ENCODE measurements around the gene GPR39.

GPR39 gene

GRCh38 chr2:132604561-132604960 lies 188.0 kb downstream of the GPR39 start:
- H3K4me1 ChIP-seq (ENCODE audit: control insufficient read depth in 1 of 2, insufficient read depth in 2 of 2, low read length in 2 of 2), result no peaks in the 10 kb centered on the region
- H3K9ac ChIP-seq (ENCODE audit: low read depth in 1 of 2, low read length in 2 of 2), result no peak overlapping the region
- H3K27ac ChIP-seq (ENCODE audit: low read depth, low read length), result no peak overlapping the region
- no peaks in the 10 kb centered on the region for H3K9me3 ChIP-seq (ENCODE audit: control insufficient read depth in 1 of 2, low read length in 2 of 2)
- no peaks in the 10 kb centered on the region for H3K27me3 ChIP-seq (ENCODE audit: control insufficient read depth in 1 of 2, insufficient read depth in 2 of 2, low read length in 2 of 2)
- H3K4me3 ChIP-seq (ENCODE audit: low read depth in 1 of 2, low read length in 2 of 2), result no peak overlapping the region
- no peaks in the 10 kb centered on the region for H3K36me3 ChIP-seq (ENCODE audit: control insufficient read depth in 1 of 2, insufficient read depth in 2 of 2, low read length in 2 of 2)

GRCh38 chr2:132605236-132606180 lies 188.9 kb downstream of the GPR39 start:
- H3K27me3 ChIP-seq (ENCODE audit: control insufficient read depth in 1 of 2, insufficient read depth in 2 of 2, low read length in 2 of 2), result no peaks in the 10 kb centered on the region
- H3K9me3 ChIP-seq (ENCODE audit: control insufficient read depth in 1 of 2, low read length in 2 of 2), result no peaks in the 10 kb centered on the region
- no peaks in the 10 kb centered on the region for H3K4me1 ChIP-seq (ENCODE audit: control insufficient read depth in 1 of 2, insufficient read depth in 2 of 2, low read length in 2 of 2)
- H3K4me3 ChIP-seq (ENCODE audit: low read depth in 1 of 2, low read length in 2 of 2), result no peak overlapping the region
- no peak overlapping the region for H3K27ac ChIP-seq (ENCODE audit: low read depth, low read length)
- no peak overlapping the region for H3K9ac ChIP-seq (ENCODE audit: low read depth in 1 of 2, low read length in 2 of 2)
- no peaks in the 10 kb centered on the region for H3K36me3 ChIP-seq (ENCODE audit: control insufficient read depth in 1 of 2, insufficient read depth in 2 of 2, low read length in 2 of 2)

- no peak overlapping the region for H3K4me3 ChIP-seq (ENCODE audit: low read depth in 1 of 2, low read length in 2 of 2)
- H3K4me1 ChIP-seq (ENCODE audit: control insufficient read depth in 1 of 2, insufficient read depth in 2 of 2, low read length in 2 of 2), result no peaks in the 10 kb centered on the region
- H3K9me3 ChIP-seq (ENCODE audit: control insufficient read depth in 1 of 2, low read length in 2 of 2), result no peaks in the 10 kb centered on the region
- H3K27me3 ChIP-seq (ENCODE audit: control insufficient read depth in 1 of 2, insufficient read depth in 2 of 2, low read length in 2 of 2), result no peaks in the 10 kb centered on the region
- H3K36me3 ChIP-seq (ENCODE audit: control insufficient read depth in 1 of 2, insufficient read depth in 2 of 2, low read length in 2 of 2), result no peaks in the 10 kb centered on the region
- H3K27ac ChIP-seq (ENCODE audit: low read depth, low read length), result no peak overlapping the region
- H3K9ac ChIP-seq (ENCODE audit: low read depth in 1 of 2, low read length in 2 of 2), result no peak overlapping the region
Measured at GRCh38 chr2:132606649-132607048, 190.0 kb downstream of the GPR39 start.

- no peaks in the 10 kb centered on the region for H3K4me1 ChIP-seq (ENCODE audit: control insufficient read depth in 1 of 2, insufficient read depth in 2 of 2, low read length in 2 of 2)
- no peaks in the 10 kb centered on the region for H3K36me3 ChIP-seq (ENCODE audit: control insufficient read depth in 1 of 2, insufficient read depth in 2 of 2, low read length in 2 of 2)
Measured at GRCh38 chr2:132607426-132608090, 191.0 kb downstream of the GPR39 start.

GRCh38 chr2:132608311-132608710 lies 191.7 kb downstream of the GPR39 start:
- Histone ChIP-seq H3K9ac (ENCODE audit: low read depth in 1 of 2, low read length in 2 of 2) (no peak overlapping the region), H3K4me1 (ENCODE audit: control insufficient read depth in 1 of 2, insufficient read depth in 2 of 2, low read length in 2 of 2) (no peaks in the 10 kb centered on the region), H3K4me3 (ENCODE audit: low read depth in 1 of 2, low read length in 2 of 2) (no peak overlapping the region), H3K36me3 (ENCODE audit: control insufficient read depth in 1 of 2, insufficient read depth in 2 of 2, low read length in 2 of 2) (no peaks in the 10 kb centered on the region), H3K27ac (ENCODE audit: low read depth, low read length) (no peak overlapping the region), H3K9me3 (ENCODE audit: control insufficient read depth in 1 of 2, low read length in 2 of 2) (no peaks in the 10 kb centered on the region), H3K27me3 (ENCODE audit: control insufficient read depth in 1 of 2, insufficient read depth in 2 of 2, low read length in 2 of 2) (no peaks in the 10 kb centered on the region)

More at GRCh38 chr2:132607426-132608090, 191.0 kb downstream of the GPR39 start:
- no peaks in the 10 kb centered on the region for H3K9me3 ChIP-seq (ENCODE audit: control insufficient read depth in 1 of 2, low read length in 2 of 2)
- no peak overlapping the region for H3K9ac ChIP-seq (ENCODE audit: low read depth in 1 of 2, low read length in 2 of 2)
- H3K27ac ChIP-seq (ENCODE audit: low read depth, low read length), result no peak overlapping the region
- no peaks in the 10 kb centered on the region for H3K27me3 ChIP-seq (ENCODE audit: control insufficient read depth in 1 of 2, insufficient read depth in 2 of 2, low read length in 2 of 2)
- no peak overlapping the region for H3K4me3 ChIP-seq (ENCODE audit: low read depth in 1 of 2, low read length in 2 of 2)

- Histone ChIP-seq H3K36me3 (ENCODE audit: control insufficient read depth in 1 of 2, insufficient read depth in 2 of 2, low read length in 2 of 2) (no peaks in the 10 kb centered on the region), H3K27ac (ENCODE audit: low read depth, low read length) (no peak overlapping the region), H3K9ac (ENCODE audit: low read depth in 1 of 2, low read length in 2 of 2) (no peak overlapping the region), H3K4me1 (ENCODE audit: control insufficient read depth in 1 of 2, insufficient read depth in 2 of 2, low read length in 2 of 2) (no peaks in the 10 kb centered on the region), H3K4me3 (ENCODE audit: low read depth in 1 of 2, low read length in 2 of 2) (no peak overlapping the region), H3K27me3 (ENCODE audit: control insufficient read depth in 1 of 2, insufficient read depth in 2 of 2, low read length in 2 of 2) (no peaks in the 10 kb centered on the region), H3K9me3 (ENCODE audit: control insufficient read depth in 1 of 2, low read length in 2 of 2) (no peaks in the 10 kb centered on the region)
Measured at GRCh38 chr2:132609101-132609890, 192.7 kb downstream of the GPR39 start.

- Histone ChIP-seq H3K27ac (ENCODE audit: low read depth, low read length) (no peak overlapping the region), H3K9ac (ENCODE audit: low read depth in 1 of 2, low read length in 2 of 2) (no peak overlapping the region), H3K27me3 (ENCODE audit: control insufficient read depth in 1 of 2, insufficient read depth in 2 of 2, low read length in 2 of 2) (no peaks in the 10 kb centered on the region), H3K9me3 (ENCODE audit: control insufficient read depth in 1 of 2, low read length in 2 of 2) (no peaks in the 10 kb centered on the region), H3K36me3 (ENCODE audit: control insufficient read depth in 1 of 2, insufficient read depth in 2 of 2, low read length in 2 of 2) (no peaks in the 10 kb centered on the region), H3K4me3 (ENCODE audit: low read depth in 1 of 2, low read length in 2 of 2) (no peak overlapping the region), H3K4me1 (ENCODE audit: control insufficient read depth in 1 of 2, insufficient read depth in 2 of 2, low read length in 2 of 2) (no peaks in the 10 kb centered on the region)
Measured at GRCh38 chr2:132611719-132612118, 195.1 kb downstream of the GPR39 start.

- Histone ChIP-seq H3K27me3 (ENCODE audit: control insufficient read depth in 1 of 2, insufficient read depth in 2 of 2, low read length in 2 of 2) (no peaks in the 10 kb centered on the region), H3K4me3 (ENCODE audit: low read depth in 1 of 2, low read length in 2 of 2) (no peak overlapping the region), H3K9me3 (ENCODE audit: control insufficient read depth in 1 of 2, low read length in 2 of 2) (no peaks in the 10 kb centered on the region), H3K9ac (ENCODE audit: low read depth in 1 of 2, low read length in 2 of 2) (no peak overlapping the region), H3K4me1 (ENCODE audit: control insufficient read depth in 1 of 2, insufficient read depth in 2 of 2, low read length in 2 of 2) (no peaks in the 10 kb centered on the region), H3K36me3 (ENCODE audit: control insufficient read depth in 1 of 2, insufficient read depth in 2 of 2, low read length in 2 of 2) (no peaks in the 10 kb centered on the region), H3K27ac (ENCODE audit: low read depth, low read length) (no peak overlapping the region)
Measured at GRCh38 chr2:132615329-132616085, 198.9 kb downstream of the GPR39 start.

- Histone ChIP-seq H3K36me3 (ENCODE audit: control insufficient read depth in 1 of 2, insufficient read depth in 2 of 2, low read length in 2 of 2) (no peaks in the 10 kb centered on the region), H3K4me3 (ENCODE audit: low read depth in 1 of 2, low read length in 2 of 2) (no peak overlapping the region), H3K27ac (ENCODE audit: low read depth, low read length) (no peak overlapping the region), H3K4me1 (ENCODE audit: control insufficient read depth in 1 of 2, insufficient read depth in 2 of 2, low read length in 2 of 2) (peaks cover 0 to 4% of the 10 kb centered on the region in 2 donors), H3K27me3 (ENCODE audit: control insufficient read depth in 1 of 2, insufficient read depth in 2 of 2, low read length in 2 of 2) (no peaks in the 10 kb centered on the region), H3K9ac (ENCODE audit: low read depth in 1 of 2, low read length in 2 of 2) (no peak overlapping the region), H3K9me3 (ENCODE audit: control insufficient read depth in 1 of 2, low read length in 2 of 2) (no peaks in the 10 kb centered on the region)
Measured at GRCh38 chr2:132617989-132618388, 201.4 kb downstream of the GPR39 start.

Measured in duodenal mucosa (tissue), 2 donors.